ENCODE results near the gene SASH1. TPM values are rescaled to one million over a fixed set of nuclear protein-coding genes. Genes with fewer than 3 reads are reported as not detected.

The SASH1 gene
- total RNA-seq, 1 experiment from 2014 or later = 33.2 TPM

GRCh38 chr6:148342100-148342349 lies 613 bp upstream of the SASH1 start:
- peak overlapping the region; percentile 92 for H3K56ac ChIP-seq (ENCODE audit: insufficient read length, low read depth, low read length)
- peaks cover 9% of the 10 kb centered on the region; the same call in 1 of the 2 replicates for H3K4me1 ChIP-seq (ENCODE audit: insufficient read depth, low read length)
- no peaks in the 10 kb centered on the region for H3K79me1 ChIP-seq (ENCODE audit: insufficient read depth, low read depth, low read length, poor library complexity, severe bottlenecking)
- Mint-ChIP-seq H3K27ac (peak overlapping the region; percentile 100), H3K4me3 (peak overlapping the region; percentile 86 to 92), H3K4me1 (peaks cover 40 to 50% of the 10 kb centered on the region in 2 experiments), H3K9me3 (no peaks in the 10 kb centered on the region; a peak in 1 of 5 replicates), H3K27me3 (ENCODE audit: low read depth) (0 out of 2 replicates have a peak, but pooled peaks cover 1% of the 10 kb centered on the region), H3K36me3 (ENCODE audit: insufficient read depth in 1 of 3, low read depth in 3 of 3) (no peaks in the 10 kb centered on the region)
- no peaks in the 10 kb centered on the region for H4K20me1 ChIP-seq (ENCODE audit: control insufficient read depth, insufficient read depth, insufficient read length)
- peak overlapping the region; percentile 7 for H2AFZ ChIP-seq (ENCODE audit: low read length)
- peak overlapping the region; percentile 94 for H3K9ac ChIP-seq (ENCODE audit: extremely low read depth, insufficient read length, low read length)
- H3T11ph ChIP-seq (ENCODE audit: low read length) = no peak overlapping the region
- TF ChIP-seq CTCF (conservative IDR thresholded peaks at IDR 0.05) = no peak
- H2BK12ac ChIP-seq (ENCODE audit: insufficient read length, low read depth, low read length) = peak overlapping the region; percentile 94
- H3K79me2 ChIP-seq (ENCODE audit: insufficient read depth, low read length) = peaks cover 3% of the 10 kb centered on the region; the same call in 1 of the 2 replicates
- no peak overlapping the region; the same call in 1 of the 2 replicates for H3K4ac ChIP-seq (ENCODE audit: low read depth, low read length)
- peak overlapping the region; percentile 62 for H4K8ac ChIP-seq (replicated peaks; ENCODE audit: insufficient read length, low read depth, low read length)
- no peak overlapping the region for H2AK5ac ChIP-seq (ENCODE audit: insufficient read length, low read length)
- peak overlapping the region; percentile 92; the same call in 1 of the 2 replicates for H3K14ac ChIP-seq (ENCODE audit: insufficient read depth, low read length)
- peak overlapping the region; percentile 72 for H3K4me2 ChIP-seq (ENCODE audit: insufficient read depth, insufficient read length, low read length)
- H2BK120ac ChIP-seq (ENCODE audit: low read depth, low read length, poor library complexity, severe bottlenecking) = peak overlapping the region; percentile 63
- peak overlapping the region; percentile 93 for H2BK5ac ChIP-seq (ENCODE audit: insufficient read length, low read length)
- WGBS (ENCODE audit: extremely low coverage, insufficient read length, low lambda C conversion rate) = no CpG with 5 or more reads among the region's 8 CpGs
- no peak overlapping the region for H2BK15ac ChIP-seq (ENCODE audit: low read depth, low read length)
- H4K91ac ChIP-seq (ENCODE audit: insufficient read length, low read depth, low read length) = peak overlapping the region; percentile 61
- H3K27ac ChIP-seq (ENCODE audit: insufficient read length, low read depth, low read length) = peak overlapping the region; percentile 96
- H3K18ac ChIP-seq (ENCODE audit: insufficient read length, low read depth, low read length) = peak overlapping the region; percentile 91
- H3K27me3 ChIP-seq (ENCODE audit: insufficient read depth, low read length) = no peaks in the 10 kb centered on the region
- no peak overlapping the region for H4K5ac ChIP-seq (ENCODE audit: insufficient read length, low read depth, low read length)
- no peak overlapping the region for H2BK20ac ChIP-seq (ENCODE audit: low read depth, low read length, poor library complexity, severe bottlenecking)
- peaks cover 9% of the 10 kb centered on the region for H3K23me2 ChIP-seq (ENCODE audit: insufficient read length, low read depth, low read length, poor library complexity, severe bottlenecking)
- no peaks in the 10 kb centered on the region for H3K9me3 ChIP-seq (ENCODE audit: control insufficient read depth, low read depth, low read length)
- no peak for DNase-seq
- no peak overlapping the region for H3K23ac ChIP-seq (ENCODE audit: insufficient read length, low read depth, low read length)
